DND-41 (cell line): ENCODE data around the gene MSMB.
"Not testable (repeated sequence)": the region's sequence is repeated elsewhere in the genome, so short reads cannot be mapped to it uniquely, and the experiment has no call there.

Experiments used
- CTCF ChIP-seq: IDR thresholded peaks from 2 replicates; pipeline ENCODE4 v1.5.1; 2012; ENCODE audit warnings: borderline replicate concordance, low read length, moderate library complexity, mild to moderate bottlenecking; ENCODE audit not compliant: poor library complexity, severe bottlenecking; ENCODE audit errors: extremely low read depth
- EZH2 ChIP-seq: IDR thresholded peaks from 3 replicates; pipeline ENCODE4 v1.6.1; 2012; ENCODE audit warnings: borderline replicate concordance, low read depth, mild to moderate bottlenecking, moderate library complexity, low read length, inconsistent platforms; ENCODE audit not compliant: severe bottlenecking

- TF ChIP-seq CTCF, EZH2: not testable (repeated sequence)
These were observed 46.1 kb downstream of the MSMB start for GRCh38 chr10:45999955-46000354.
